ENCODE measurements around the gene CSK. TPM values are rescaled to one million over a fixed set of nuclear protein-coding genes. Genes with fewer than 3 reads are reported as not detected.
A peak's percentile ranks its signal among the peaks of the same experiment; 100 is the strongest.

The CSK gene
- total and polyA plus RNA-seq, 2 experiments from 2014 or later, result 11.0 to 18.0 TPM

DNA sequence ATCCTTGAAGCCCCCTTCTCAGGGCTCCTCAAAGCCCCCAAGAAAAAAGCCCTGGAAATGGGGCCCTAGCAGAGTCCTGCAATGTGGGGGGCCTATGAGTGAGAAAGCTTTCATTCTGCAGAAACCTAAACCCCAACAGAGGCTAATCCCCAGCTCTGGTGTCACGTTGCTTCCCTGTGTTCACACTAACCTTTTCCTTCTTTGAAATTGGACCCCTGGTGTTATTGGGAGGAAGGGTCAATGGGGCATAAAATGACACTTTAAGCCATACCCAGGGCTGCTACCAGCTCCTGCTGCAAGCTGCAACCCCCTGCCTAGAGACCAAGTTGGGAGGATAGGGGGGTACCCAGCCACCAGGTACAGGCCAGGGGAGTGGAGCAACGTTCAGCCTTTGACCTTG, 31.1 kb upstream of the CSK start:
- WGBS, 2 experiments (ENCODE audit: low coverage in 1 of 2, low lambda C conversion rate in 2 of 2, missing lambda C conversion rate in 2 of 2), result 7 to 21% methylated on average over 2 of the region's 2 CpGs
- in situ Hi-C loops (cut with MboI), result no loop called here
- no peaks in the 10 kb centered on the region for H3F3A ChIP-seq (ENCODE audit: insufficient read depth)

DNA sequence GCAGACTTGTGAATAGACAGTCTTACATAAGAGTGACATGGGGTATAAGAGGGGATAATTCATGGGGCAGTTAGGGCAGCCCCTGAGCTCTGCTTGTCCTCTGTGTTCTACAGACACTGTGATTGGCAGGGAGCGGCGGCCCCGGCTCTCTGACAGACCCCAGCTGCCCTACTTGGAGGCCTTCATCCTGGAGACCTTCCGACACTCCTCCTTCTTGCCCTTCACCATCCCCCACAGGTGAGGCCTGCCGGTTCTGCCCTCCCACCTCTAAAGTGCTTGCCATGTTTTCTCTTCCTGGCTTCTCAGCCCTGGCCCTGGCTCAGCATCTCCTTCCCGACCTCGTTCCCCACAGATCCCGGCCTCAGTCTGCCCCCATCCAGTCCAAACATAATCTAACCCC, 29.9 kb upstream of the CSK start:
- Histone ChIP-seq H3F3A (ENCODE audit: insufficient read depth) (no peaks in the 10 kb centered on the region), H3K27ac (no peak overlapping the region), H3K27me3 (replicated peaks; ENCODE audit: insufficient read depth) (peaks cover 18% of the 10 kb centered on the region; the same call in 1 of the 2 replicates), H3K79me2 (ENCODE audit: insufficient read depth) (no peaks in the 10 kb centered on the region), H3K9me2 (ENCODE audit: insufficient read depth) (no peaks in the 10 kb centered on the region), H3K4me1 (ENCODE audit: insufficient read depth) (0 out of 2 replicates have a peak, but pooled peaks cover 3% of the 10 kb centered on the region), H4K20me1 (ENCODE audit: insufficient read depth) (no peaks in the 10 kb centered on the region), H3K4me2 (ENCODE audit: unreplicated experiment) (no peak overlapping the region), H3K36me3 (ENCODE audit: low read depth) (no peaks in the 10 kb centered on the region), H3K9me3 (ENCODE audit: low read depth) (no peaks in the 10 kb centered on the region), H3K9ac (no peak overlapping the region), H2AFZ (no peak overlapping the region), H3K4me3 (no peak overlapping the region)
- 48 to 58% methylated on average over 7 to 8 of the region's 8 CpGs for WGBS, 2 experiments (ENCODE audit: low coverage in 1 of 2, low lambda C conversion rate in 2 of 2, missing lambda C conversion rate in 2 of 2)
- in situ Hi-C loops (cut with MboI), result no loop called here
- DNase-seq, result no peak
- TF ChIP-seq EZH2 (IDR thresholded peaks at IDR 0.05; ENCODE audit: insufficient read depth, poor library complexity, severe bottlenecking) (no peak), EZH2phosphoT487 (IDR thresholded peaks at IDR 0.05; ENCODE audit: insufficient read depth, low read depth) (no peak)

More for the DNA sequence above, 31.1 kb upstream of the CSK start:
- H3K79me2 ChIP-seq (ENCODE audit: insufficient read depth), result no peaks in the 10 kb centered on the region
- no peak overlapping the region for H3K4me2 ChIP-seq (ENCODE audit: unreplicated experiment)
- no peak overlapping the region for H3K9ac ChIP-seq
- H2AFZ ChIP-seq, result no peak overlapping the region
- TF ChIP-seq EZH2 (IDR thresholded peaks at IDR 0.05; ENCODE audit: insufficient read depth, poor library complexity, severe bottlenecking), result no peak
- TF ChIP-seq EZH2phosphoT487 (IDR thresholded peaks at IDR 0.05; ENCODE audit: insufficient read depth, low read depth), result no peak
- no peak overlapping the region for H3K27ac ChIP-seq
- H3K4me3 ChIP-seq, result no peak overlapping the region
- no peaks in the 10 kb centered on the region for H3K36me3 ChIP-seq (ENCODE audit: low read depth)
- DNase-seq, result no peak
- no peaks in the 10 kb centered on the region for H4K20me1 ChIP-seq (ENCODE audit: insufficient read depth)
- 0 out of 2 replicates have a peak, but pooled peaks cover 3% of the 10 kb centered on the region for H3K4me1 ChIP-seq (ENCODE audit: insufficient read depth)
- no peaks in the 10 kb centered on the region for H3K9me3 ChIP-seq (ENCODE audit: low read depth)
- H3K9me2 ChIP-seq (ENCODE audit: insufficient read depth), result no peaks in the 10 kb centered on the region
- H3K27me3 ChIP-seq (replicated peaks; ENCODE audit: insufficient read depth), result 0 out of 2 replicates have a peak, but pooled peaks cover 12% of the 10 kb centered on the region

DNA sequence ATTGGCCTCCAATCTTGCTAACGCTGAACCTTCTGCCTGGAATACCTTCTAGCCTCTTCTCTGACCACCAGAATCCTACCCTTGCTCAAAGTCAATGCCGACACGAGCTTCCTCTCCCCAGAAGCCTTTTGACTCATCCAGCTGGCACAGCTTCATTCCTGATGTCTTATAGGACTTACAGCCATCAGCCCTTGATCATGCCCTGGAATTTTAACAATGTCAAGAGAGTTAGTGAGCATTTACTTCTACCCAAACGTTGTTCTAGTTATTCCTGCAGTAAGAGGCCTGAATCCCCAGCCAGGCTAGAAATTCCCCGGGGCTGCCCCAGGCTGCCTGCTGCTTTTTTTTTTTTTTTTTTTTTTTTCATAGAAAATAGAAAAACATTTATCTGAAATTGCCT, 29.3 kb upstream of the CSK start:
- H2AFZ ChIP-seq, result no peak overlapping the region
- H3K36me3 ChIP-seq (ENCODE audit: low read depth), result no peaks in the 10 kb centered on the region
- H3K9me2 ChIP-seq (ENCODE audit: insufficient read depth), result no peaks in the 10 kb centered on the region
- H3K79me2 ChIP-seq (ENCODE audit: insufficient read depth), result no peaks in the 10 kb centered on the region
- H3F3A ChIP-seq (ENCODE audit: insufficient read depth), result no peaks in the 10 kb centered on the region
- H3K9ac ChIP-seq, result no peak overlapping the region
- H3K4me2 ChIP-seq (ENCODE audit: unreplicated experiment), result no peak overlapping the region
- no peak overlapping the region for H3K4me3 ChIP-seq
- DNase-seq, result peak; percentile 70
- no peaks in the 10 kb centered on the region for H4K20me1 ChIP-seq (ENCODE audit: insufficient read depth)
- 0 out of 2 replicates have a peak, but pooled peaks cover 3% of the 10 kb centered on the region for H3K4me1 ChIP-seq (ENCODE audit: insufficient read depth)
- 34 to 37% methylated on average over 5 of the region's 5 CpGs for WGBS, 2 experiments (ENCODE audit: low coverage in 1 of 2, low lambda C conversion rate in 2 of 2, missing lambda C conversion rate in 2 of 2)
- in situ Hi-C loops (cut with MboI), result no loop called here
- H3K27me3 ChIP-seq (replicated peaks; ENCODE audit: insufficient read depth), result peaks cover 18% of the 10 kb centered on the region; the same call in 1 of the 2 replicates
- no peaks in the 10 kb centered on the region for H3K9me3 ChIP-seq (ENCODE audit: low read depth)
- no peak for TF ChIP-seq EZH2 (IDR thresholded peaks at IDR 0.05; ENCODE audit: insufficient read depth, poor library complexity, severe bottlenecking)
- TF ChIP-seq EZH2phosphoT487 (IDR thresholded peaks at IDR 0.05; ENCODE audit: insufficient read depth, low read depth), result no peak
- no peak overlapping the region for H3K27ac ChIP-seq

DNA sequence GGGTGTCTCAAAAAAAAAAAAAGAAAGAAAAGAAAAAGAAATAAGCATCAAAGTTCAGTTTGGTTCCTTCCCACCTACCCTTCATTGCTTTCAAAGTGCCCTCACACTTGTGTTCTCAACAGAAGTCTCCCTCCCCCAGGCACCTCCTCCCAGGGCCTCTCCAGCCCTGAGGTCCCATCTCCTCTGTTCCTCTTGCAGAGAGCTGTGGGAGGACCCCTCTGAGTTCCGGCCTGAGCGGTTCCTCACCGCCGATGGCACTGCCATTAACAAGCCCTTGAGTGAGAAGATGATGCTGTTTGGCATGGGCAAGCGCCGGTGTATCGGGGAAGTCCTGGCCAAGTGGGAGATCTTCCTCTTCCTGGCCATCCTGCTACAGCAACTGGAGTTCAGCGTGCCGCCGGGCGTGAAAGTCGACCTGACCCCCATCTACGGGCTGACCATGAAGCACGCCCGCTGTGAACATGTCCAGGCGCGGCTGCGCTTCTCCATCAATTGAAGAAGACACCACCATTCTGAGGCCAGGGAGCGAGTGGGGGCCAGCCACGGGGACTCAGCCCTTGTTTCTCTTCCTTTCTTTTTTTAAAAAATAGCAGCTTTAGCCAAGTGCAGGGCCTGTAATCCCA, 27.2 kb upstream of the CSK start:
- Histone ChIP-seq H3K9ac (no peak overlapping the region), H3K79me2 (ENCODE audit: insufficient read depth) (no peaks in the 10 kb centered on the region), H3K9me2 (ENCODE audit: insufficient read depth) (no peaks in the 10 kb centered on the region), H3K27me3 (replicated peaks; ENCODE audit: insufficient read depth) (peaks cover 24% of the 10 kb centered on the region), H3F3A (ENCODE audit: insufficient read depth) (no peaks in the 10 kb centered on the region), H4K20me1 (ENCODE audit: insufficient read depth) (no peaks in the 10 kb centered on the region), H3K4me3 (no peak overlapping the region), H2AFZ (no peak overlapping the region), H3K9me3 (ENCODE audit: low read depth) (no peaks in the 10 kb centered on the region), H3K4me1 (ENCODE audit: insufficient read depth) (0 out of 2 replicates have a peak, but pooled peaks cover 3% of the 10 kb centered on the region), H3K4me2 (ENCODE audit: unreplicated experiment) (no peak overlapping the region), H3K36me3 (ENCODE audit: low read depth) (no peaks in the 10 kb centered on the region), H3K27ac (no peak overlapping the region)
- no peak for DNase-seq
- no peak for TF ChIP-seq EZH2 (IDR thresholded peaks at IDR 0.05; ENCODE audit: insufficient read depth, poor library complexity, severe bottlenecking)
- TF ChIP-seq EZH2phosphoT487 (IDR thresholded peaks at IDR 0.05; ENCODE audit: insufficient read depth, low read depth), result no peak
- WGBS, 2 experiments (ENCODE audit: low coverage in 1 of 2, low lambda C conversion rate in 2 of 2, missing lambda C conversion rate in 2 of 2), result 73 to 76% methylated on average over 20 of the region's 20 CpGs
- in situ Hi-C loops (cut with MboI), result no loop called here

Data from GM23248 (cell line).